ENCODE data around the gene FAN1.

Gene FAN1

GRCh38 chr15:30921106-30921505, 17.4 kb downstream of the FAN1 start:
- no peak for DNase-seq

- peak in 31 of 51 donors; percentile 17 to 86 (median 54) for DNase-seq
These were observed 18.2 kb downstream of the FAN1 start for GRCh38 chr15:30921781-30922479.

GRCh38 chr15:30922480-30923311, 19.0 kb downstream of the FAN1 start:
- DNase-seq, result peak in 47 of 51 donors; percentile 13 to 94 (median 77)

- peak in 38 of 51 donors; percentile 15 to 90 (median 64) for DNase-seq
These were observed 19.7 kb downstream of the FAN1 start for GRCh38 chr15:30923429-30923828.

GRCh38 chr15:30924353-30924752, 20.6 kb downstream of the FAN1 start:
- DNase-seq, result no peak

GRCh38 chr15:30925686-30926085, 22.0 kb downstream of the FAN1 start:
- DNase-seq, result no peak

- DNase-seq, result no peak
These were observed 22.4 kb downstream of the FAN1 start for GRCh38 chr15:30926161-30926560.

GRCh38 chr15:30927148-30927761, 23.5 kb downstream of the FAN1 start:
- DNase-seq, result peak in 1 of 51 donors; percentile 22

GRCh38 chr15:30928076-30928475, 24.4 kb downstream of the FAN1 start:
- DNase-seq, result no peak

GRCh38 chr15:30929064-30929669, 25.5 kb downstream of the FAN1 start:
- DNase-seq, result no peak

GRCh38 chr15:30929982-30930381, 26.3 kb downstream of the FAN1 start:
- no peak for DNase-seq

GRCh38 chr15:30930422-30930821, 26.7 kb downstream of the FAN1 start:
- no peak for DNase-seq

- no peak for DNase-seq
These were observed 29.6 kb downstream of the FAN1 start for GRCh38 chr15:30933293-30933692.

- DNase-seq, result no peak
These were observed 35.4 kb downstream of the FAN1 start for GRCh38 chr15:30939161-30939560.

GRCh38 chr15:30940359-30940758, 36.6 kb downstream of the FAN1 start:
- DNase-seq, result no peak

GRCh38 chr15:30941520-30941919, 37.8 kb downstream of the FAN1 start:
- no peak for DNase-seq

- no peak for DNase-seq
These were observed 40.1 kb downstream of the FAN1 start for GRCh38 chr15:30943654-30944335.

- no peak for DNase-seq
These were observed 49.5 kb downstream of the FAN1 start for GRCh38 chr15:30953183-30953582.

- no peak for DNase-seq
These were observed 50.1 kb downstream of the FAN1 start for GRCh38 chr15:30953731-30954378.

- DNase-seq, result no peak
These were observed 51.0 kb downstream of the FAN1 start for GRCh38 chr15:30954674-30955073.
